HG02623 (cell line): ENCODE data around the gene MTERF4.

ENCODE experiments used
- ATAC-seq: cut with Tn5 transposase; IDR thresholded peaks from one replicate; pipeline ENCODE4 v1.9.1; 2021; ENCODE audit warnings: moderate library complexity; ENCODE audit not compliant: unreplicated experiment

The MTERF4 gene

GRCh38 chr2:241070811-241071676, 31.0 kb downstream of the MTERF4 start:
- ATAC-seq = no peak

- no peak for ATAC-seq
Observed at GRCh38 chr2:241070361-241070760, 31.7 kb downstream of the MTERF4 start.

- no peak for ATAC-seq
Observed at GRCh38 chr2:241069821-241070281, 32.2 kb downstream of the MTERF4 start.

GRCh38 chr2:241068942-241069810, 32.9 kb downstream of the MTERF4 start:
- no peak for ATAC-seq

- ATAC-seq = no peak
Observed at GRCh38 chr2:241068136-241068941, 33.7 kb downstream of the MTERF4 start.

- ATAC-seq = no peak
Observed at GRCh38 chr2:241067501-241068135, 34.5 kb downstream of the MTERF4 start.

- no peak for ATAC-seq
Observed at GRCh38 chr2:241066893-241067341, 35.2 kb downstream of the MTERF4 start.

GRCh38 chr2:241066171-241066892, 35.8 kb downstream of the MTERF4 start:
- no peak for ATAC-seq

- no peak for ATAC-seq
Observed at GRCh38 chr2:241065355-241065803, 36.7 kb downstream of the MTERF4 start.

GRCh38 chr2:241064802-241065354, 37.2 kb downstream of the MTERF4 start:
- ATAC-seq = no peak

- ATAC-seq = no peak
Observed at GRCh38 chr2:241064008-241064801, 37.9 kb downstream of the MTERF4 start.

GRCh38 chr2:241063587-241063986, 38.5 kb downstream of the MTERF4 start:
- no peak for ATAC-seq

- no peak for ATAC-seq
Observed at GRCh38 chr2:241063093-241063551, 39.0 kb downstream of the MTERF4 start.

- no peak for ATAC-seq
Observed at GRCh38 chr2:241062389-241063092, 39.5 kb downstream of the MTERF4 start.

GRCh38 chr2:241061275-241061674, 40.8 kb downstream of the MTERF4 start:
- no peak for ATAC-seq

GRCh38 chr2:241053576-241054251, 48.4 kb downstream of the MTERF4 start:
- ATAC-seq = no peak

GRCh38 chr2:241052677-241053360, 49.3 kb downstream of the MTERF4 start:
- ATAC-seq = no peak
